ENCODE results near the gene GPATCH2. TPM values are rescaled to one million over a fixed set of nuclear protein-coding genes. Genes with fewer than 3 reads are reported as not detected.

The GPATCH2 gene
- total RNA-seq, 1 donor from 2014 or later = 13.0 TPM

DNA sequence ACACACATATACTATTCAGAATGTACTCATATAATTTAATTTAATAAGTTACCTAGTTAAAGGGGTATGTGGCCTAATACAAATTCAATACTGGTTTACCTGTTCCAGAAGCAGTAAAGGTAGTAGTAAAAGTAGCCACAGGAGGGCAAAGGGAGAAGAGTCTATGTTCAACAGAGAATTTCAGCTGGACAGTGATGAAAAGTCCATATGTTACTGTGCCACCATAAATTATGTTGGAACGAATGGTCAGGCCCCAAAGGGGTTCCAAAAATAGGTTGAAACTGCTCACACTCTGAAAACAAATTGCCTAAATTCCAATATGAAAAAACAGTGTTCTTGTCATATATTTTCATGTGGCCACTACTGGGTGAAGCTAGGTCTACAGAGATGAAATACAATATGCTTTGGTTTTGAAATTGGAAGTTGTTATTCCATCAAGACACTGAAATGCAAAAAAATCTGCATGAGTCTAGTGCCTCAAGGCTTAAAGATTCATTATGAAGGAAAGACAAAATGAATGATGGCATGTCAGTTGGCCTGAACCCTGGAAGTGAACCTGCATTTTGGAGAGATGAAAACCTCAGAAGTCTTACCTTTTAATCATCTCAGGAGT lies 78.4 kb downstream of the GPATCH2 start:
- TF ChIP-seq, protein P1, sequence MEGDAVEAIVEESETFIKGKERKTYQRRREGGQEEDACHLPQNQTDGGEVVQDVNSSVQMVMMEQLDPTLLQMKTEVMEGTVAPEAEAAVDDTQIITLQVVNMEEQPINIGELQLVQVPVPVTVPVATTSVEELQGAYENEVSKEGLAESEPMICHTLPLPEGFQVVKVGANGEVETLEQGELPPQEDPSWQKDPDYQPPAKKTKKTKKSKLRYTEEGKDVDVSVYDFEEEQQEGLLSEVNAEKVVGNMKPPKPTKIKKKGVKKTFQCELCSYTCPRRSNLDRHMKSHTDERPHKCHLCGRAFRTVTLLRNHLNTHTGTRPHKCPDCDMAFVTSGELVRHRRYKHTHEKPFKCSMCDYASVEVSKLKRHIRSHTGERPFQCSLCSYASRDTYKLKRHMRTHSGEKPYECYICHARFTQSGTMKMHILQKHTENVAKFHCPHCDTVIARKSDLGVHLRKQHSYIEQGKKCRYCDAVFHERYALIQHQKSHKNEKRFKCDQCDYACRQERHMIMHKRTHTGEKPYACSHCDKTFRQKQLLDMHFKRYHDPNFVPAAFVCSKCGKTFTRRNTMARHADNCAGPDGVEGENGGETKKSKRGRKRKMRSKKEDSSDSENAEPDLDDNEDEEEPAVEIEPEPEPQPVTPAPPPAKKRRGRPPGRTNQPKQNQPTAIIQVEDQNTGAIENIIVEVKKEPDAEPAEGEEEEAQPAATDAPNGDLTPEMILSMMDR (conservative IDR thresholded peaks at IDR 0.05; ENCODE audit: low read depth, low read length) = peak; percentile 22
- DNase-seq (ENCODE audit: low read depth) = no peak
- no peak overlapping the region for H3K4me3 ChIP-seq (ENCODE audit: low read depth, low read length)

DNA sequence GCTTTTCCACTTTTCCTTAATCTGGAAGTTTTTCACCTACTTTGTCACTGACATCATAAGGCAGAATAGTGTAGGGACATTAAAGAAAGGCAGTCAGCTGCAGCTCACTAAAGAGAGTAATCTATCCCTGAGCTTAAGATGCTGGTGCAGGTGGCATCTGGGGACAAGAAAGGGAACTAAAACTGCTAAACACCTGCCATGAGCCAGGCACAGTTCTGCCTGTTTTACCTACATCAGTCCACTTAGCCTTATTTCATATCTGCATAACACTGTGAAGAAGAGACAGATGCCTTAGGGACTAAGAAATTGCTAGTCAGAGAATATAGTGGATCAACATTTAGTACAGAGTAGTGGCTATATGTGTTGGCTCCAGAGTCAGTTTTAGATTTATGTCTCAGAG lies 88.1 kb downstream of the GPATCH2 start:
- DNase-seq (ENCODE audit: low read depth) = no peak
- H3K4me3 ChIP-seq (ENCODE audit: low read depth, low read length) = no peak overlapping the region
- TF ChIP-seq, protein P1 (conservative IDR thresholded peaks at IDR 0.05; ENCODE audit: low read depth, low read length) = no peak

DNA sequence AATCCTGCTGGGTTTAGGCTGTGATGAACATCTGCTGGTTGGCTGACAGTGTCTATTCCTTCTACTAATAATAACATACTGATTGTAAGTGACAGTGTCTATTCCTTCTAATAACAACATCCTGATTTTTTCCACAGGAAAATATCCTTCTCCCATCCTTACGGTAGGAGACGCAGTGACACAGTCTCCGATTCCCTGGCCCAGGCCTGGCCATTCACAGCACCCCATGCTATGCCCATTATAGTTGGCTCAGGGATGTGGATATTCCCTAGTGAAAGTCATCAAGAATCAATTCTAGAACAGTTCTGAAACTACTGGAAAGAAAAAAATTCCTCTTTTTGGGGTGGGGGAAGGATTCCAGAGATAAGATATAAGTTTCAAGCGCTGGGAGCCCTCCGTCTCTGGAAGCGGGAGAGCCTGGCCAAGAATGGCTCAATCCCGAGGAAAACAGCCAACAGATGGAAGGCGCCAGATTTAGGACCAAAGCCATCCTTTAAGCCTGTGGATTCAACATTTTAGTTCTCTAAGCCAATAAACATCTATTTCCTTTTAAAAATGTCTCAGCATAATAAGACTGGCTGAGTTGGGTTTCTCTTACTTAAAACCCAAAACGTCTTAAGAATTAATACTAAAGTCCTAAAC lies 88.6 kb downstream of the GPATCH2 start:
- TF ChIP-seq, protein P1 (conservative IDR thresholded peaks at IDR 0.05; ENCODE audit: low read depth, low read length) = no peak

DNA sequence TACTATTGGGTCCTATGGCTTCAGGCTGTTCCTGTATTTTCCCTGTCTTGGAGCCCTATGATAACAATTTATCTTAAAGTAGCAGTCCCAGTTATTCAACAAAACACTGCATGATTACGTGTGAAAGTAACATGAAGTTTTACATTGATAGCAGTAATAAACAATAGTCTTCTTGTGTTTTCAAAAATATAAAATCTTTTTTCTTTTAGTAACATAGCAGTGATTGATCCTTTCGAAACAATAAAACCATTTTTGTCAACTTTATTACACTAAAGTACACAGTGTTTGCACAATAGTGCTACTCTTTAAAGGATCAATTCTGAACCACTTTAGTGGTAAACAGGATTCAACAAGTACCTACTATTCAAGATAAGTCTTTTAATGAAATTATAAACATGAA lies 90.6 kb downstream of the GPATCH2 start:
- H3K4me3 ChIP-seq (ENCODE audit: low read depth, low read length) = no peak overlapping the region
- TF ChIP-seq, protein P1 (conservative IDR thresholded peaks at IDR 0.05; ENCODE audit: low read depth, low read length) = no peak
- DNase-seq (ENCODE audit: low read depth) = no peak

More for the DNA sequence above, 88.6 kb downstream of the GPATCH2 start:
- no peak overlapping the region for H3K4me3 ChIP-seq (ENCODE audit: low read depth, low read length)
- DNase-seq (ENCODE audit: low read depth) = no peak

DNA sequence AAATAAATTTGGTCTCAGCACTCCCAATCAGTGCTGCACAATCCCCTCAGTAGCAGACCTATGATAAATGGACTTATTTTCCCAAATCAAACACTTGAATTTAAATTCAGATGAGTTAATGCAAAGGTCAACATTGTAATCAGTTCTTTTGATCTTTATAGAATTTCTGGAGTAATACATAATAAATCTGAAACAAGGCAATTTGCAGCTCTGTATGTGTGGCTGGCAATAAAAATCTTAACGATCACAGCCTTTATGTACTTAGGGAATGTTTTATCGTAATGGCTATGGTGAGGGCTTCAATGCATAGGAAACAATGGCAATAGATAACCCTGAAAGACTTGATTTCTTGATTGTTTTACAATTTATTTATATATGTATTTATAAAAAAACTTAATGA lies 91.4 kb downstream of the GPATCH2 start:
- TF ChIP-seq, protein P1 (conservative IDR thresholded peaks at IDR 0.05; ENCODE audit: low read depth, low read length) = no peak

DNA sequence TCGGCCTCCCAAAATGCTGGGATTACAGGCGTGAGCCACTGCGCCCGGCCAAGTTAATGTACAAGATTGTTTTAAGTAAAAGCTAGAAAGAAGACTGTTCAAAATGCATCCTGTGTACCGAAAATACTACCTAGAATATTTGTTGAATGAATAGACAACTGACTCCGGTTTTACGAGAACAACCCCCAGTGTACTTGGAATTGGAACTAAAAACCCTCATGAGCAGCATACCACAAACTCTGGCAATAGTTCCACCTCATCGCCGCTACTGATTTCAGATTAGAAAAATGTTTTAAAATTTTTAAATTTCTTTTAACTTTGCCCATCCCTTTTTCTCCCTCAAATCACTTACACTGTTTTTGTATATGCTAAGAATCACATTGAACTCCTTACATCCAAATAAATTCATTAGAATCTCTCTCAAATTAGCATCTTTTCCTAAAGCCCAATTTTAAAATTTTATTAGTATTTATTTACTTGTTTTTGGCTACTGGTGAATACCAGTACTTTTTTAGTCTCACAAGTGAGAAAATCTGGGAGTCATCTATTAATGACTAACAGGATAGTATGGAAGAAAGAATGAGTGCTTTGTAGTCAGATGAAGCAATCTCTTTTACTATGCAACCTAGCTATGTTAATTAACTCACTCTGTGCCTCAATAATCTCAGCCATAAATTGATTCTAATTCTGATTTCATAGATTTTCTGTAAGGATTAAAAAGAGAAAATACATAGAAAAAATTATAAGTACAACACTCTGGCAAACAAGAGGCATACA lies 95.1 kb downstream of the GPATCH2 start:
- H3K4me3 ChIP-seq (ENCODE audit: low read depth, low read length) = no peak overlapping the region
- TF ChIP-seq, protein P1 (conservative IDR thresholded peaks at IDR 0.05; ENCODE audit: low read depth, low read length) = no peak
- DNase-seq (ENCODE audit: low read depth) = peak; percentile 23

More for the DNA sequence above, 91.4 kb downstream of the GPATCH2 start:
- DNase-seq (ENCODE audit: low read depth) = no peak
- no peak overlapping the region for H3K4me3 ChIP-seq (ENCODE audit: low read depth, low read length)
